Measurements from ENCODE around the gene FOXA2. TPM values are rescaled to one million over a fixed set of nuclear protein-coding genes. Genes with fewer than 3 reads are reported as not detected.

The FOXA2 gene
- total and polyA plus RNA-seq, 7 donors: 5.8 to 12.7 (median 9.6) TPM; not detected in 4

Small RNA genes within 50 kb of the gene (small RNA-seq; reads per million reads assigned to genes)
- gene LINC00261: 0 reads per million in 3 donors

Measured in sigmoid colon (tissue), 7 donors.